KBM-7 (cell line): ENCODE results near the gene SLC22A23.
A peak's percentile ranks its signal among the peaks of the same experiment; 100 is the strongest.

Source experiments
- DNase-seq: peaks from one replicate; pipeline ENCODE4 v3.0.0-alpha.2; 2015
- in situ Hi-C: fragments of 300-500 bp; cut with MboI; formaldehyde crosslinking; loops from 2 replicates; pipeline ENCODE4 v1.14.3; 2020; ENCODE audit warnings: low sequenced_read_pairs, low pct_unique_long_range_greater_than_20kb, mixed read lengths

Gene SLC22A23

GRCh38 chr6:3480009-3480408, 23.2 kb upstream of the SLC22A23 start:
- in situ Hi-C loops = no loop called here
- no peak for DNase-seq

- in situ Hi-C loops = no loop called here
- DNase-seq = no peak
Measured at GRCh38 chr6:3473773-3474172, 16.9 kb upstream of the SLC22A23 start.

- no peak for DNase-seq
- in situ Hi-C loops = no loop called here
Measured at GRCh38 chr6:3471711-3472110, 14.9 kb upstream of the SLC22A23 start.

GRCh38 chr6:3471286-3471685, 14.4 kb upstream of the SLC22A23 start:
- DNase-seq = no peak
- in situ Hi-C loops = no loop called here

GRCh38 chr6:3468585-3468984, 11.7 kb upstream of the SLC22A23 start:
- in situ Hi-C loops = no loop called here
- no peak for DNase-seq

GRCh38 chr6:3467996-3468395, 11.1 kb upstream of the SLC22A23 start:
- in situ Hi-C loops = no loop called here

GRCh38 chr6:3466488-3467219, 9.8 kb upstream of the SLC22A23 start:
- in situ Hi-C loops = no loop called here
- DNase-seq = no peak

More at GRCh38 chr6:3467996-3468395, 11.1 kb upstream of the SLC22A23 start:
- no peak for DNase-seq

- in situ Hi-C loops = no loop called here
Measured at GRCh38 chr6:3460253-3460652, 3.4 kb upstream of the SLC22A23 start.

GRCh38 chr6:3458706-3459421, 2.0 kb upstream of the SLC22A23 start:
- in situ Hi-C loops = no loop called here
- DNase-seq = no peak

More at GRCh38 chr6:3460253-3460652, 3.4 kb upstream of the SLC22A23 start:
- DNase-seq = no peak

- DNase-seq = peak; percentile 25
- in situ Hi-C loops = no loop called here
Measured at GRCh38 chr6:3457710-3458602, 1.1 kb upstream of the SLC22A23 start.

GRCh38 chr6:3456395-3456897, 404 bp downstream of the SLC22A23 start:
- no peak for DNase-seq
- in situ Hi-C loops = no loop called here

GRCh38 chr6:3455569-3456394, 1.1 kb downstream of the SLC22A23 start:
- in situ Hi-C loops = no loop called here
- DNase-seq = peak; percentile 10

GRCh38 chr6:3455147-3455568, 1.7 kb downstream of the SLC22A23 start:
- in situ Hi-C loops = no loop called here
- DNase-seq = peak; percentile 5

GRCh38 chr6:3454273-3455010, 2.4 kb downstream of the SLC22A23 start:
- in situ Hi-C loops = no loop called here
- no peak for DNase-seq

GRCh38 chr6:3453413-3454272, 3.2 kb downstream of the SLC22A23 start:
- no peak for DNase-seq
- in situ Hi-C loops = no loop called here

GRCh38 chr6:3451498-3451897, 5.4 kb downstream of the SLC22A23 start:
- DNase-seq = no peak
- in situ Hi-C loops = no loop called here

GRCh38 chr6:3450888-3451287, 6.0 kb downstream of the SLC22A23 start:
- in situ Hi-C loops = no loop called here
- no peak for DNase-seq
